ENCODE data around the gene SIGMAR1. TPM values are rescaled to one million over a fixed set of nuclear protein-coding genes. Genes with fewer than 3 reads are reported as not detected.

Gene SIGMAR1
- total and polyA plus RNA-seq, 2 donors, result 18.2 to 103 TPM

GRCh38 chr9:34664281-34665066 lies 26.9 kb upstream of the SIGMAR1 start:
- peak overlapping the region; percentile 38 for H3K4me3 ChIP-seq (ENCODE audit: low read depth, low read length)
- no peaks in the 10 kb centered on the region for H3K4me1 ChIP-seq (ENCODE audit: insufficient read depth)
- peak overlapping the region; percentile 65 for H3K27ac ChIP-seq (ENCODE audit: low read depth)
- DNase-seq (ENCODE audit: extremely low spot score), result no peak
- 13% methylated on average over 18 of the region's 18 CpGs for WGBS
- no peaks in the 10 kb centered on the region for H3K36me3 ChIP-seq (ENCODE audit: insufficient read depth)

- H3K4me3 ChIP-seq (ENCODE audit: low read depth, low read length), result no peak overlapping the region
- H3K36me3 ChIP-seq (ENCODE audit: insufficient read depth), result no peaks in the 10 kb centered on the region
- H3K4me1 ChIP-seq (ENCODE audit: insufficient read depth), result no peaks in the 10 kb centered on the region
- DNase-seq (ENCODE audit: extremely low spot score), result no peak
- no peak overlapping the region for H3K27ac ChIP-seq (ENCODE audit: low read depth)
These were observed 25.7 kb upstream of the SIGMAR1 start for GRCh38 chr9:34663303-34663605.

GRCh38 chr9:34662526-34663302 lies 25.1 kb upstream of the SIGMAR1 start, which contains the start of gene CCL27:
CCL27 (minus strand) TSS chr9:34662657; CDS start chr9:34662633, 24 bp downstream.
- no peak for DNase-seq (ENCODE audit: extremely low spot score)
- H3K36me3 ChIP-seq (ENCODE audit: insufficient read depth), result no peaks in the 10 kb centered on the region
- no peak within 1 kb of the TSS for H3K27ac ChIP-seq (ENCODE audit: low read depth)
- H3K4me1 ChIP-seq (ENCODE audit: insufficient read depth), result no peaks in the 10 kb centered on the region
- H3K4me3 ChIP-seq (ENCODE audit: low read depth, low read length), result no peak within 1 kb of the TSS
- WGBS, result 84% methylated on average over 4 of the region's 4 CpGs

- no peaks in the 10 kb centered on the region for H3K4me1 ChIP-seq (ENCODE audit: insufficient read depth)
- H3K36me3 ChIP-seq (ENCODE audit: insufficient read depth), result no peaks in the 10 kb centered on the region
These were observed 22.1 kb upstream of the SIGMAR1 start for GRCh38 chr9:34659592-34660253.

GRCh38 chr9:34658461-34658860 lies 20.9 kb upstream of the SIGMAR1 start:
- no peak for DNase-seq (ENCODE audit: extremely low spot score)
- 88% methylated on average over 14 of the region's 14 CpGs for WGBS
- H3K27ac ChIP-seq (ENCODE audit: low read depth), result no peak overlapping the region
- H3K4me1 ChIP-seq (ENCODE audit: insufficient read depth), result no peaks in the 10 kb centered on the region
- no peak overlapping the region for H3K4me3 ChIP-seq (ENCODE audit: low read depth, low read length)
- H3K36me3 ChIP-seq (ENCODE audit: insufficient read depth), result no peaks in the 10 kb centered on the region

More at GRCh38 chr9:34659592-34660253, 22.1 kb upstream of the SIGMAR1 start:
- no peak overlapping the region for H3K4me3 ChIP-seq (ENCODE audit: low read depth, low read length)
- H3K27ac ChIP-seq (ENCODE audit: low read depth), result no peak overlapping the region
- 90% methylated on average over 8 of the region's 8 CpGs for WGBS
- no peak for DNase-seq (ENCODE audit: extremely low spot score)

- no peaks in the 10 kb centered on the region for H3K36me3 ChIP-seq (ENCODE audit: insufficient read depth)
- no peak for DNase-seq (ENCODE audit: extremely low spot score)
- H3K27ac ChIP-seq (ENCODE audit: low read depth), result no peak overlapping the region
- WGBS, result 92% methylated on average over 5 of the region's 5 CpGs
- H3K4me1 ChIP-seq (ENCODE audit: insufficient read depth), result no peaks in the 10 kb centered on the region
- H3K4me3 ChIP-seq (ENCODE audit: low read depth, low read length), result no peak overlapping the region
These were observed 19.4 kb upstream of the SIGMAR1 start for GRCh38 chr9:34656992-34657391.

- WGBS, result 73% methylated on average over 5 of the region's 5 CpGs
- Histone ChIP-seq H3K27ac (ENCODE audit: low read depth) (no peak overlapping the region), H3K4me1 (ENCODE audit: insufficient read depth) (no peaks in the 10 kb centered on the region)
These were observed 17.8 kb upstream of the SIGMAR1 start for GRCh38 chr9:34655394-34655793.

GRCh38 chr9:34654323-34655051 lies 16.9 kb upstream of the SIGMAR1 start:
- Histone ChIP-seq H3K27ac (ENCODE audit: low read depth) (no peak overlapping the region), H3K4me3 (ENCODE audit: low read depth, low read length) (no peak overlapping the region), H3K4me1 (ENCODE audit: insufficient read depth) (no peaks in the 10 kb centered on the region), H3K36me3 (ENCODE audit: insufficient read depth) (no peaks in the 10 kb centered on the region)
- 13% methylated on average over 11 of the region's 11 CpGs for WGBS
- DNase-seq (ENCODE audit: extremely low spot score), result no peak

More at GRCh38 chr9:34655394-34655793, 17.8 kb upstream of the SIGMAR1 start:
- H3K4me3 ChIP-seq (ENCODE audit: low read depth, low read length), result no peak overlapping the region
- H3K36me3 ChIP-seq (ENCODE audit: insufficient read depth), result no peaks in the 10 kb centered on the region
- no peak for DNase-seq (ENCODE audit: extremely low spot score)

GRCh38 chr9:34653151-34654072 lies 15.8 kb upstream of the SIGMAR1 start:
- Histone ChIP-seq H3K36me3 (ENCODE audit: insufficient read depth) (no peaks in the 10 kb centered on the region), H3K4me3 (ENCODE audit: low read depth, low read length) (no peak overlapping the region), H3K4me1 (ENCODE audit: insufficient read depth) (no peaks in the 10 kb centered on the region), H3K27ac (ENCODE audit: low read depth) (peak overlapping the region; percentile 41)
- DNase-seq (ENCODE audit: extremely low spot score), result peak; percentile 74
- WGBS, result 29% methylated on average over 11 of the region's 11 CpGs

GRCh38 chr9:34652602-34653000 lies 15.0 kb upstream of the SIGMAR1 start:
- Histone ChIP-seq H3K4me1 (ENCODE audit: insufficient read depth) (no peaks in the 10 kb centered on the region), H3K36me3 (ENCODE audit: insufficient read depth) (no peaks in the 10 kb centered on the region), H3K4me3 (ENCODE audit: low read depth, low read length) (peak overlapping the region; percentile 9), H3K27ac (ENCODE audit: low read depth) (no peak overlapping the region)
- no peak for DNase-seq (ENCODE audit: extremely low spot score)
- 14% methylated on average over 5 of the region's 5 CpGs for WGBS

GRCh38 chr9:34651876-34652601 lies 14.5 kb upstream of the SIGMAR1 start, which contains the start of gene IL11RA:
IL11RA (plus strand) TSS chr9:34652185; CDS start chr9:34655218, 3,033 bp downstream.
- Histone ChIP-seq H3K36me3 (ENCODE audit: insufficient read depth) (no peaks in the 10 kb centered on the region), H3K4me3 (ENCODE audit: low read depth, low read length) (peak within 1 kb of the TSS; percentile 9), H3K4me1 (ENCODE audit: insufficient read depth) (peaks cover 2% of the 10 kb centered on the region), H3K27ac (ENCODE audit: low read depth) (peak within 1 kb of the TSS; percentile 11)
- WGBS, result 3% methylated on average over 24 of the region's 24 CpGs
- no peak for DNase-seq (ENCODE audit: extremely low spot score)

GRCh38 chr9:34651321-34651720 lies 13.7 kb upstream of the SIGMAR1 start:
- H3K4me3 ChIP-seq (ENCODE audit: low read depth, low read length), result peak overlapping the region; percentile 3
- no peaks in the 10 kb centered on the region for H3K36me3 ChIP-seq (ENCODE audit: insufficient read depth)
- DNase-seq (ENCODE audit: extremely low spot score), result no peak
- 37% methylated on average over 4 of the region's 4 CpGs for WGBS
- peak overlapping the region; percentile 11 for H3K27ac ChIP-seq (ENCODE audit: low read depth)
- peaks cover 2% of the 10 kb centered on the region for H3K4me1 ChIP-seq (ENCODE audit: insufficient read depth)
